PC-3 (cell line): Measurements from ENCODE around the gene NATD1.

ENCODE experiments used
- EZH2phosphoT487 ChIP-seq: fragments of 300-600 bp; sonication (generic); IDR thresholded peaks from 2 replicates; pipeline ENCODE4 v1.6.1; 2018; ENCODE audit warnings: mild to moderate bottlenecking, antibody characterized with exemption, low read length, borderline replicate concordance
- TF ChIP-seq, protein P1 (sequence below): fragments of 300-600 bp; sonication (generic); conservative IDR thresholded peaks from 2 replicates; pipeline ENCODE4 v1.5.1; 2017; ENCODE audit warnings: antibody characterized with exemption, low read depth, mild to moderate bottlenecking, low read length

DNA sequence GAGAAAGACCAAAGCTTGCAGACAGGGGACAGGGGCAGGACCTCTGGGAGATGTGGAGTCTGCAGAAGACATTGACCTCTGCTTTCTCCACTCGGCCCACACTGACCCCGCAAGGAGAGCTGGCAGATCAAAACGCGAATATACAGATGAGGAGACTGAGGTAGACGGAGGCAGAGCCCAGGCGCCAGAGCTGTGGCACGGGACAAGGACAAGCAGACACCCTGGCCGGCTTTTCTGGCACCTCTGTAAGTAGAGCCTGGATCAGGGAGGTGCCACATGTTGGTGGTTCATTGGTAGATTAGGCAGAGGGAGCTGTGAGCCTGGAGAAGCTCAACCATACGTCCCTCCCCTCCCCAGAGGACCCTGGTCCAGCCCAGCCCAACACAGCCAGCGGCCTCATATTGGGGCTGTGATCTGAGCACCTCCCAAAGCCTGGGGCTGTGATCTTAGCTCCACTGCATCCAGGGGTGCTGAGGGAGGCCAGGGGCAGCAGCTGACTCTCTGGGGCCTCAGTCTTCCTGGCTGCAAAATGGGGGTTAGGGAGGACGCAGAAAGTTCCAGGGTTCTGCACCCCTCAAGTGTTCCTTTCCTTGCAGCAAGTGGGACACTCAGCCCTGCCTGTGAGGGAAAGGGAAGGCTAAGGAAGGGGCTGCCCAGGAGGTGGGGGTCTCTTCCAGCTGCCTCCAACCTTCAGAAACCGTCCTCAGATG lies 4.0 kb downstream of the NATD1 start:
- TF ChIP-seq, protein P1, sequence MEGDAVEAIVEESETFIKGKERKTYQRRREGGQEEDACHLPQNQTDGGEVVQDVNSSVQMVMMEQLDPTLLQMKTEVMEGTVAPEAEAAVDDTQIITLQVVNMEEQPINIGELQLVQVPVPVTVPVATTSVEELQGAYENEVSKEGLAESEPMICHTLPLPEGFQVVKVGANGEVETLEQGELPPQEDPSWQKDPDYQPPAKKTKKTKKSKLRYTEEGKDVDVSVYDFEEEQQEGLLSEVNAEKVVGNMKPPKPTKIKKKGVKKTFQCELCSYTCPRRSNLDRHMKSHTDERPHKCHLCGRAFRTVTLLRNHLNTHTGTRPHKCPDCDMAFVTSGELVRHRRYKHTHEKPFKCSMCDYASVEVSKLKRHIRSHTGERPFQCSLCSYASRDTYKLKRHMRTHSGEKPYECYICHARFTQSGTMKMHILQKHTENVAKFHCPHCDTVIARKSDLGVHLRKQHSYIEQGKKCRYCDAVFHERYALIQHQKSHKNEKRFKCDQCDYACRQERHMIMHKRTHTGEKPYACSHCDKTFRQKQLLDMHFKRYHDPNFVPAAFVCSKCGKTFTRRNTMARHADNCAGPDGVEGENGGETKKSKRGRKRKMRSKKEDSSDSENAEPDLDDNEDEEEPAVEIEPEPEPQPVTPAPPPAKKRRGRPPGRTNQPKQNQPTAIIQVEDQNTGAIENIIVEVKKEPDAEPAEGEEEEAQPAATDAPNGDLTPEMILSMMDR: no peak
- TF ChIP-seq EZH2phosphoT487: no peak
